Activated naive CD4-positive, alpha-beta T cell treated with anti-CD3 and anti-CD28 coated beads, Interleukin-2, amount 50 U/mL, for 72 hours (primary cell): ENCODE measurements around the gene PTGS2. TPM values are rescaled to one million over a fixed set of nuclear protein-coding genes. Genes with fewer than 3 reads are reported as not detected.
"Not testable (repeated sequence)": the region's sequence is repeated elsewhere in the genome, so short reads cannot be mapped to it uniquely, and the experiment has no call there.

Source experiments
- ATAC-seq, 2 donors: fragments of 150-1000 bp; cut with Tn5 transposase; 2 replicates each; pipeline ENCODE4 v1.10.0; 2021; ENCODE audit warnings: mild to moderate bottlenecking in 2 of 2, moderate library complexity in 2 of 2
- DNase-seq, 2 donors: peaks; one replicate each; pipeline ENCODE4 v3.0.0; 2021 to 2022; ENCODE audit warnings: low spot score in 2 of 2
- H3K27ac Mint-ChIP-seq, 2 donors: one replicate each; pipeline ENCODE4 v1.8.0; 2022; ENCODE audit warnings: mild to moderate bottlenecking in 2 of 2, mixed read lengths in 2 of 2
- H3K36me3 Mint-ChIP-seq, 2 donors: one replicate each; pipeline ENCODE4 v1.8.0; 2022; ENCODE audit warnings: mixed read lengths in 2 of 2
- H3K9me3 Mint-ChIP-seq, 2 donors: one replicate each; pipeline ENCODE4 v1.8.0; 2022; ENCODE audit warnings: mixed read lengths in 2 of 2
- total RNA-seq, 2 donors: library from RNA; stranded (reverse); gene quantifications; one replicate each; pipeline ENCODE4 v1.2.3, GENCODE V29; 2022

Gene PTGS2
- total RNA-seq, 2 donors from 2014 or later = 0.41 TPM

GRCh38 chr1:186637567-186637966 is 42.7 kb downstream of the PTGS2 start:
- H3K9me3 Mint-ChIP-seq, DNase-seq, H3K27ac Mint-ChIP-seq, H3K36me3 Mint-ChIP-seq, ATAC-seq: not testable (repeated sequence)

DNA sequence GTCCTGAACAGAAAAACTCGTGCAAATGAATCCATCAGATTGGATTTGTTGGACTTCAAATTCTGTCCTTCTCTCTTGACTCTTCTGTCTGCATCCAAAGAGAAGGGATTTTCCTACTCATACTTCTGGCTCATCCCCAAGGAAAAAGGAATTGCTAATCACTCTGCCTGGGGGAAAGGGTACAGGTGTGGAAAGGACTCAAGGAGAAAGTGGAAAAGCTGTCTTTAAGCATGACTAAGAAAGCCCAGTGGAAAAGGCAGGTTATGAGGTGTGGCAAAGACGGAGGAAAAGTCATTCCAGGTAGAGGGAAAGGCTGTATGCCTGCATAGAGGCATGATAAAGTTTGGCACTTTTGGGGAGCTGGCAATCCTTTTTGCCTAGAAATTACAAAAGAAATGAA is 43.4 kb downstream of the PTGS2 start:
- no peak for ATAC-seq

GRCh38 chr1:186634511-186634910 is 45.7 kb downstream of the PTGS2 start:
- peaks cover 0 to 5% of the 10 kb centered on the region in 2 donors for H3K9me3 Mint-ChIP-seq
- no peak overlapping the region for H3K27ac Mint-ChIP-seq
- peaks cover 0 to 7% of the 10 kb centered on the region in 2 donors for H3K36me3 Mint-ChIP-seq

More for the DNA sequence above, 43.4 kb downstream of the PTGS2 start:
- no peak overlapping the region for H3K27ac Mint-ChIP-seq
- peaks cover 0 to 7% of the 10 kb centered on the region in 2 donors for H3K36me3 Mint-ChIP-seq
- peaks cover 0 to 5% of the 10 kb centered on the region in 2 donors for H3K9me3 Mint-ChIP-seq
- no peak for DNase-seq

DNA sequence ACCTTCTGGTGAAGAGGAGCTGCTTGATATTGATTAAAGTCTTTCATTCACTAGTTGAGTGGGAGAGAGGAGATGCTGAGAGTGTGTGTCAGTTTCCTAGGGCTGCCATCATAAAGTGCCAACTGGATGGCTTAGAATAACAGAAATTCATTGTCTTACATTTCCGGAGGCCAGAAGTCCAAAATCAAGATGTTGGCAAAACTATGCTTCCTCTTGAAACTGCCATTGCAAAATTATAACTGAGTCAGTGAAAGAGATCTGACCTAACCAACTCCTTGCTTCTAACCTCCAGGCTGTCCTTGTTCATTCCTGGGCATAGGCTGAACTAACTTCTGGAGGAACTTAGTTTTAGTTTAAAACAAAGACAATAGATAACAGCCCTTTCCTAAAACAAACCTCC is 47.1 kb downstream of the PTGS2 start:
- ATAC-seq (no peak), DNase-seq (no peak)
- H3K27ac Mint-ChIP-seq = no peak overlapping the region
- peaks cover 0 to 7% of the 10 kb centered on the region in 2 donors for H3K36me3 Mint-ChIP-seq
- peaks cover 0 to 5% of the 10 kb centered on the region in 2 donors for H3K9me3 Mint-ChIP-seq

More at GRCh38 chr1:186634511-186634910, 45.7 kb downstream of the PTGS2 start:
- no peak for DNase-seq
- ATAC-seq = no peak

- DNase-seq (no peak), ATAC-seq (no peak)
- H3K27ac Mint-ChIP-seq = no peak overlapping the region
- H3K9me3 Mint-ChIP-seq = no peaks in the 10 kb centered on the region
- no peaks in the 10 kb centered on the region for H3K36me3 Mint-ChIP-seq
Observed at GRCh38 chr1:186629341-186629740, 50.9 kb downstream of the PTGS2 start.

DNA sequence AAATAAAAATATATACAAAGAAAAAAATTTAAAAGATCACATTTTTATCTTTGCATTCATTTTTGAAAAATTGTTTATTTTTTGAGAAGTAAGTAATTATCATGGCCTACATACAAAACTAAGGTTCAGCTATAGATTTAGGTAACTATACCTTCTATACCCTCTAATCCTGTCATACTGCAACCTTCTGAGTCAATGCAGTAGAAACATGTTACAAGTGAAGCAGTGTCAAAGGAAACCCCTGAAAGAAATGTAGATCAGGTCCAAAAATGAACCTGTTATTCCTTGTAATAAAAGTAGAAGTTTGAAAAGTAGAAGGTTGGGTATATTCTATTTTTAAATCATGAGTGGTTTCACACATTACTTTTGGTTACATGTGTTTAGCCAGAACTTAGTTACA is 51.3 kb downstream of the PTGS2 start:
- no peak for DNase-seq
- peak in 1 of 2 donors; percentile 97 for ATAC-seq
- no peaks in the 10 kb centered on the region for H3K36me3 Mint-ChIP-seq
- no peaks in the 10 kb centered on the region for H3K9me3 Mint-ChIP-seq
- H3K27ac Mint-ChIP-seq = no peak overlapping the region

- Mint-ChIP-seq H3K36me3 (no peaks in the 10 kb centered on the region), H3K27ac (no peak overlapping the region), H3K9me3 (no peaks in the 10 kb centered on the region)
- DNase-seq (no peak), ATAC-seq (no peak)
Observed at GRCh38 chr1:186627019-186627418, 53.2 kb downstream of the PTGS2 start.

- ATAC-seq = no peak
- DNase-seq = no peak
- Mint-ChIP-seq H3K36me3 (no peaks in the 10 kb centered on the region), H3K27ac (no peak overlapping the region), H3K9me3 (no peaks in the 10 kb centered on the region)
Observed at GRCh38 chr1:186626356-186626932, 53.8 kb downstream of the PTGS2 start.

DNA sequence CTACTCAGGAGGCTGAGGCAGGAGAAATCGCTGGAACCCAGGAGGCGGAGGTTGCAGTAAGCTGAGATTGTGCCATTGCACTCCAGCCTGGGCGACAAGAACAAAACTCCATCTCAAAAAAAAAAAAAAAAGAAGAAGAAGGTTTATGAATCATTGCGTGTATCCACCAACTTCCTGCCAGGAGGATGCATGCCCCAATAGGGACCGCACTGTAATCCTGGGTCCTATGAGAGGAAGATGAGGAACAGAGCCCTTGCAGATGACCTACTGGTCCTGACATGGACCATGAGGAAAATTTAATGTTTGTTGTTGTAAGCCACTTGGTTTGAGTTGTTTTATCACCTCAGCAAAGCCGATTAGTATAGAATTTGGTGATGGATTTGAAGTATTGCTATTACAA is 56.7 kb downstream of the PTGS2 start:
- Mint-ChIP-seq H3K36me3 (no peaks in the 10 kb centered on the region), H3K9me3 (peaks cover 0 to 4% of the 10 kb centered on the region in 2 donors), H3K27ac (no peak overlapping the region)
- DNase-seq (no peak), ATAC-seq (no peak)

Other genes with a start within 250 kb of the PTGS2 start
- gene PDC, start 219.3 kb downstream of the PTGS2 start, total RNA-seq = not detected
- gene PLA2G4A, start 148.5 kb upstream of the PTGS2 start, total RNA-seq = under 1 TPM; 0.09 to 0.27 TPM